HG03103 (cell line): ENCODE measurements around the gene ZNF423.

Experiments used
- ATAC-seq: cut with Tn5 transposase; IDR thresholded peaks from one replicate; pipeline ENCODE4 v1.9.1; 2021; ENCODE audit warnings: low read depth; ENCODE audit not compliant: unreplicated experiment

ZNF423 gene

DNA sequence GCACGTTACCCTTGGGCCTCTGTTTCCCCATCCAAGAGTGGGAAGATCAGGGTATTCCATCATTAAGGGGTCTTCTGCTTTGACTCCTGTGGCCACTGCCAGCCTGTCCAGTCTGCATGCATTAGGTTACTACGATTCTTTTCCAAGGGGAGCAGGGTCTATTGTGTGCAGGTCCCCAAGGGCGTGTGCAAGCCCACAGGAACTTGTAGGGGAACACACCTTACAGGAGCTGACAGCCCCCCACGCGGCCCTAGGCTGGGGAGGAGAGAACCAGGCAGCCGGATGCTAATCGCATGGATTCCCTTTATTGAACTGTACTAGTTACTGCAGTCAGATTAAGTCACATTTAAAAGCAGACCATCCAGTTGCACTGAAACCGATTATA lies 365.6 kb downstream of the ZNF423 start:
- ATAC-seq = no peak

DNA sequence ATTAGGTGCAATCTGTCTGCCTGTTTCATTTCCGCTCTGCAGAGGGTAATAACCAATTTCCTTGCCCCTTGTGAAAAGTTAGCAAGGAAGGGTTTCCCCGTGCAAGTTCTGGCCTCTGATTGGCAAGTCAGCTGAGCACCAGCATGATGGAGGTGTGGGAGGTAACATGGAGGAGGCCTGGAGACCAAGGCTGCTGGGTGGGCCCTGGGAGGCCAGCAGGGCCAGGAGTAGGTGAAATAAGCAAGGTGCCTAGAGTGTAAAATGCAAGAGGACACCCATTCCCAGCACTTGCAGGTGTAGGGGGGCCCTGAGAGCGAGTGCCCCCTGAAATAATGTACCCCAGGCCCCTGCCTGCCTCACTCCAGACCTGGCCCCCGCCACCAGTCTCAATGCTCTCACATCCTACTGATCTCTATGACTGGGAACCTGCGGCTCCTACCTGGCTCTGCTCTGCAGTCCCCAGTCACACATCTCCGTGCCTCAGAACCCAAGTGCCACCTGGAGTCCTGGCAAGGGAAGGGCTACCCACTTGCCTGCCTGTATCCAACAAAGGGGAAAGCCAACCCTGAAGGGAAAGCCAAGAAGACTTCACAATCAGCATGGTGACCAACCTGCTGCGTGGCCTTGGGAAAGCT lies 366.1 kb downstream of the ZNF423 start:
- no peak for ATAC-seq

DNA sequence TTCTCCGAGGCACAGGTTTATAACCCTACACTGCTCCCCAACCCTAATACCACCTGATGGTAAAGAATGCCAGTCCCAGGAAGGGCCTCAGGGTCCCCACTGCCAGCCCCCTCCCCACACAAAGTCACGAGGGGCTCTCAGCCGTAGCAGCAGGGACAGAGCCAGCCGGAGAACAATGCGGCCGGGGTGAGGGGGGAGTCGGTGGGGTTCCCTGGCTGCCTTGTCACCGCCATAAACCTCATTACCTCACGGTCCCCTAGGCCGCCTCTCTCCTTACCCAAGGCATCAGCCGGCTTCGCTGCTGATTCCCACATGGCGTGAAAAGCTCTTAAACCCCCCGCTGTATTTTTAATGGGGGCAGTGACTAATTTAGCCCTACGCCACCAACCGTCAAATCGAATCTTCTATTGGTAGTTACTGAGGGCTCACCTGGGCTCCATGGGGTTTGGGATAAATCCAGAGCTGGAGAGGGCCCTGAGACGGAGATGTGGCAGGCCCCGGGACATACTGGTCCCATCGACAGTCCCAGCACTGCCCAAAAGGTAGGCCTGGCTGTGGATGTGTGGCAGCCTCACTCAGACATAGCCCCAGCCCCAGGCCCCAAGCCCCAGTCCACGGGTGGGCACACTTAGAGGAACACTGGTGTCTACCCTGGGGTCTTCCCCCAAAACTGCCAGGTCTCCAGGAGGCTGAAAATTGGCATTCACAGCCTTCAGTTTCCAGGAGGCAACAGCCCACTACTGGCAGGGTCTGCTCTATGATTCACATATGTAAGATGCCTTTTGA lies 367.0 kb downstream of the ZNF423 start:
- no peak for ATAC-seq

- ATAC-seq = no peak
These were observed 367.6 kb downstream of the ZNF423 start for GRCh38 chr16:49488336-49488735.

GRCh38 chr16:49487746-49488145 lies 368.2 kb downstream of the ZNF423 start:
- no peak for ATAC-seq

GRCh38 chr16:49486400-49486799 lies 369.5 kb downstream of the ZNF423 start:
- ATAC-seq = no peak

- no peak for ATAC-seq
These were observed 370.2 kb downstream of the ZNF423 start for GRCh38 chr16:49485663-49486062.

DNA sequence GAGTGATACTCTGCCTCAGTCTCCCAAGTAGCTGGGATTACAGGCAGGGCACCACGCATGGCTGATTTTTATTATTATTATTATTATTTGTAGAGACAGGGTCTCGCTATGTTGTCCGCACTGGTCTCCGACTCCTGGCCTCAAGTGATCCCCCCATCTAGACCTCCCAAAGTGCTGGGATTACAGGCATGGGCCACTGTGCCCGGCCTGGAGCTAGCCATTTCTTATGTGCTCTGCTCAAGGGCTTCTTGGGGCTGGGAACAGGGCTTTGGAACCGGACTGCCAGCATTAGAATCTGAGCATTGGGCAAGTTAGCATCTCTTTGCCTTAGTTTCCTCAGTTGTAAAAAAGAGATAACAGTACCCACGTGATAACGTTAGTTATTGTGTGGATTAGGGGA lies 371.0 kb downstream of the ZNF423 start:
- ATAC-seq = no peak

GRCh38 chr16:49484451-49484849 lies 371.5 kb downstream of the ZNF423 start:
- ATAC-seq = no peak

DNA sequence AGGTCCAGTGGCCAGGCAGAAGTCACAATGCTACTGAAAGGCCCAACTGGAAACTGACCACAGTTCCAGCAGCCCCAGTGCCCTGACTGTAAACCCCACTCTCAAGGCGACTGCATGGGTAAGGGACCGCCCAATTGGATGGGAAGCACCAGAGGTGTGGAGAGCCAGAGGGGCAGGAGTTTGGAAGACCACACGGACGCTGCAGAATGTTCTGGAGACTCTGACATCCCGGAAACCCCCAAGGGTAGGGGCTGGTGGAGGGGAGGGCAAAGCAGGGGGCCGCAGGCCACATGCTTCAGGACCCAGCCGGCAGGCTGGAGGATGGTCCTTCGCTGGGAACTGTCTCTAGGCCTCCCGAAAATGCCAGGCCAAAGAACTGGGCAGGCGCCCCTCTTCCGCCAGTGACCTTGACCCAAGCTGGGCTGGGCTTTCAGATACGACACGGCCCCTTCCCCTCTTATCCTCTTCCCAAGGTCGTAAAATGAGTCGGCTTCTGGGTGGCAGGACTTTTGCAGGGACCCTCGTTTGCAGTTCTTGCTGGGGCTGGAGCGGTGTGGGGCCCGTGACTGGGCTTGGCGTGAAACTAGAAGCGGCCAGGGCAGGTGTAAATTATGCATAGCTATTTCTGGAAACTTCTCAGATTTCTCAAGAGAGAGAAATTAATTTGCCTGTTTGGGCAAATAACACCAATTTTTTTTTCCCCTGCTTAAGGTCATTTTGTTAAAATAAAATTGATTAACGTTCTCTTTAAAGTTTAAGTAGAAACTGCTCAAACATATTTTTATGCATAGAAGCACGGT lies 372.1 kb downstream of the ZNF423 start:
- ATAC-seq = no peak

GRCh38 chr16:49483251-49483650 lies 372.7 kb downstream of the ZNF423 start:
- ATAC-seq = no peak

DNA sequence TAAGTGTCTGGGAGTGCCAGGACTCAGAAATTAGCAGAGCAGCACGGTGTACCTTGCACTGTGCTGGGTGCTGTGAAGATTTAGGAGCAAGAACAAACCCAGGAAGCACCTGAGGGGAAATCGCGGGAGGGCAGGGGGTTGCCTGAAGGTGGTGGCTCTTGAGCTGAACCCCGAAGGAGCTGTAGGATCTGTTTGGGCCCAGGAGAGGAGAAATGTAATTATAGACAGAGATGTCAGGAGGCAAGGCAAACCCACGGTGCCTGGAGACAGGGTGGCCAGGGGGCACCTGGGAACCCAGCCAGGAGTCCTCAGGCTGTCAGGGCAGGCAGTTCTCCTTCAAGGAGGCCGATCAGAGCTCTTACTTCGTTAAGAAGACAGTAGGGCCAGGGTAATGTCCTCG lies 373.2 kb downstream of the ZNF423 start:
- ATAC-seq = no peak

DNA sequence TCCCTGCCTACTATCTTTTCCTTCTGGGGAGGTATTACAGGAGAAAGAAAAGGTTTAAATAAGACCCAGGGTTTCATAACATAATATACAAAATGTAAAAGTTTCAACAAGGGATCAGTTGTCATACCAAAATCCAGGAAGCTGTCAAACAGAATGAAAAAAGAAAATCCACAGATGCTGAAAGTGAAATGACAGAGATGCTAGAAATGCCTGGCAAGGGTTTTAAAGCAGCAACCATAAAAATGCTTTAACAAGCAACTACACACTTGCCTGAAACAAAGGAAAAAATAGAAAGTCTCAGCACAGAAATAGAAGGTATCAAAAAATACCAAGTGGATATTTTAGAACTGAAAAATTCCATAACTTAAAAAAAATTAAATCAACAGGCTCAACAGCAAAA lies 377.3 kb downstream of the ZNF423 start:
- ATAC-seq = no peak

GRCh38 chr16:49478107-49478506 lies 377.8 kb downstream of the ZNF423 start:
- ATAC-seq = no peak

- ATAC-seq = no peak
These were observed 378.5 kb downstream of the ZNF423 start for GRCh38 chr16:49477250-49477895.

- no peak for ATAC-seq
These were observed 381.2 kb downstream of the ZNF423 start for GRCh38 chr16:49474741-49475140.

DNA sequence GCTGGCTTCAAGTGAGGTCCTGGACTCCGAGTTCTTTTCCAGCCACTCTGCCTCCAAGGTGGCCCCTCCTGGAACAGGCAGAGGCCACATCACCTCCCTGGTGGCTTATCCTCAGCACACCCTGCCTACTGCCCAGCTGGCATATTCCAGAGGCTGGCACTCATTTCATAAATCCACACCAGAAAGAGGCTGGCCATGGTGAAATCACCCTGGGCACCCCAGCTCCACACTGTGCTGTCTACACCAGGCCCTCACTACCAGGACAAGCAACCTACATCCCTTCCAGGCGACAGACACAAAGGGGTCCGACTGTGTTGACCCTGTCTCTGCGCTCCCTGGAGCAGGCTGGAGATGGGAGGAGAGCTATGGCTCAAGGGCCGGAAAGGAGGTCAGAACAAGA lies 382.1 kb downstream of the ZNF423 start:
- no peak for ATAC-seq

DNA sequence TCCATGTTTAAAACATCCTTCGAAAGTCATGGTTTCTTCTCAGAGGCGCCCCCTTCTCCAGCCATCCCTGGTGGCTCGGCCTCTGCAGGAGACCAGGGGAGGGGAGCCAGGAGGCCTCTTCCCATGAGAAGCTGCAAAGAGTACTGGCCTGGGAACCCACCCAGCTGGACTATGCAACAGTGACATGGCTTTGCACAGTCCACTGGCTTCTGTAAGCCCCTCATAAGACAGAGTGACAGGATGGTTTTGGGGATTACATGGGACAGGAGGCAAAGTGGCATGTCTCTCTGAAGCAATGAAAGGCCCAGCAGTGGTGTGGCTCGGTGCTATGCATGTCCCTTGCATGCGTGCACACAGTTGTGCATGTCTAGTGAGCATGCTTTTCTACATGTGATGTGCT lies 382.8 kb downstream of the ZNF423 start:
- ATAC-seq = no peak

DNA sequence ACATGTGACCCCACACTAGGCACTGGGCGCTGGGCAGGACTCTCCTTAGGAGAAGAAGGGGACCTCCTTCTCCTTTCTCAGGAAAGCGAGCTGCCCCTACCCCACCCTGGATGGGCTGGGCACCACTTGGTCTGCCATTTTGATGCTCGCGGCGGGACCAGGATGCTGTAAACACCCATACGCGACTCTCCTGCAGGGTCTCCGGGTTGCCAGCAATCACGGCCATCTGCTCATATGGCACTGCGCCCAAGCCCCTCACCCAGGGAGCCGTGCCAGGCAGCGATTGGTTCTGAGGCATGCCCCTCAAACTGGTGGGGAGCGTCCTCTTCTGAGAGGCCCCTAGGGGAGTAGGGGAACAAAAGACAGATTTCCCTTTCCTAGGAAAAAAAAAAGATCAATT lies 383.3 kb downstream of the ZNF423 start:
- no peak for ATAC-seq

DNA sequence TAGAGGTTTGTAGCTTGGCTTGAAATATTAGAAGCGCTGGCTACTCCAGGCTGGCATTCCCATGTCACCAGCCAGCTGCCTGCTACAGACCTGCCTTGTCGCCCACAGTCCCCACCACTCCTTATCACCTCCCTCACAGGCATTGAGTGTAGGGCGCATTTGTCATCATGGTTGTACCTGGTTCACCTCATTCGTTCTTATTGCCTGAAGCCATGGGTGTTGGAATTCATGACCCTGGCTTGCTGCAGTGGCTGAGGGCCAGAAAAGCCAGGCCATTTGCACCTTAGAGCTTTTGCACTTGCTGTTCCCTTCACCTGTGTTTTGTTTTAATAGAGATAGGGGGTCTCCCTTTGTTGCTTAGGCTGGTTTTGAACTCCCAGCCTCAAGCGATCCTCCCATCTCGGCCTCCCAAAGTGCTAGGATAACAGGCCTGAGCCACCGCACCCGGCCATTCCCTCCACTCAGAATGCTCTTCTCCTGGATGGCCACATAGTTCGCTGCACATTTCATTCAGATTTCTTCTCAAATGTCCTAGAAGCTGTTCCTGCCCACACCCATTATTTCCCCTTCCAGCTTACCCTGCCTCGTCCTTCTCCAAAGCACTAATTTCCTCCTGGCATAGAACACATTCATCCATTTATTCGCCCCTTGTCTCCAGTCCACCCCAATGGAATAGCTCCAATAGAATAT lies 384.7 kb downstream of the ZNF423 start:
- no peak for ATAC-seq
